Esophagus squamous epithelium (tissue), 5 donors: Measurements from ENCODE around the gene SV2C. TPM values are rescaled to one million over a fixed set of nuclear protein-coding genes. Genes with fewer than 3 reads are reported as not detected.

Source experiments
- DNase-seq: peaks from one replicate; lab custom pipeline; 2025; lab: John Stamatoyannopoulos, UW
- H3K27ac ChIP-seq, 4 donors: fragments of 200-600 bp; sonication (generic); one replicate each; pipeline ENCODE4 v1.5.1; 2016 to 2019; ENCODE audit warnings: mild to moderate bottlenecking in 1 of 4
- H3K27me3 ChIP-seq, 4 donors: fragments of 200-600 bp; sonication (generic); 1 replicate in 3 of 4; 2 replicates in 1 of 4; pipeline versions ENCODE4 v1.5.1 to v1.6.0; 2017 to 2021; ENCODE audit warnings: antibody characterized with exemption in 1 of 4
- H3K36me3 ChIP-seq, 3 donors: fragments of 200-600 bp; sonication (generic); one replicate each; pipeline ENCODE4 v1.5.1; 2016 to 2019
- H3K4me1 ChIP-seq, 3 donors: fragments of 200-600 bp; sonication (generic); one replicate each; pipeline ENCODE4 v1.5.1; 2017 to 2019
- H3K4me3 ChIP-seq, 4 donors: fragments of 200-600 bp; sonication (generic); 1 replicate in 3 of 4; 2 replicates in 1 of 4; pipeline ENCODE4 v1.5.1; 2016 to 2019; ENCODE audit warnings: mild to moderate bottlenecking in 2 of 4, moderate library complexity in 1 of 4
- H3K9me3 ChIP-seq, 3 donors: fragments of 200-600 bp; sonication (generic); one replicate each; pipeline ENCODE4 v1.5.1; 2016 to 2019
- POLR2A ChIP-seq, 4 donors: fragments of 450-650 bp; IDR thresholded peaks; one replicate each; pipeline ENCODE4 v1.6.1; 2017; ENCODE audit warnings: antibody characterized with exemption in 4 of 4, mild to moderate bottlenecking in 4 of 4, moderate library complexity in 3 of 4
- WGBS, 2 donors: methylation state at CpG; one replicate each; pipeline ENCODE4 v1.1.5; 2018; 5-methylcytosine and 5-hydroxymethylcytosine counted together
- intact Hi-C: fragments of 100-400 bp; cut with DNase I; formaldehyde crosslinking; loops from one replicate; pipeline ENCODE4 v1.15.0; 2022
- total RNA-seq, 4 donors: library from RNA; depleted of rRNA; stranded (reverse); fragments of >200 nt; gene quantifications; one replicate each; pipeline ENCODE4 v1.1.0, GENCODE V29; 2016
- TF ChIP-seq, protein P1 (sequence below), 6 experiments: fragments of 450-650 bp in 4 of 6; fragments of 200-600 bp in 2 of 6; sonication (generic) in 2 of 6; IDR thresholded peaks; one replicate each; pipeline ENCODE4 v1.5.1; 2016 to 2019; ENCODE audit warnings: antibody characterized with exemption in 6 of 6, mild to moderate bottlenecking in 4 of 6, moderate library complexity in 4 of 6
- donor health status: DM: yes; HTN: yes; CAD: no.

Gene SV2C
- total RNA-seq, 4 donors from 2014 or later, result under 0.01 to 0.26 (median 0.06) TPM

DNA sequence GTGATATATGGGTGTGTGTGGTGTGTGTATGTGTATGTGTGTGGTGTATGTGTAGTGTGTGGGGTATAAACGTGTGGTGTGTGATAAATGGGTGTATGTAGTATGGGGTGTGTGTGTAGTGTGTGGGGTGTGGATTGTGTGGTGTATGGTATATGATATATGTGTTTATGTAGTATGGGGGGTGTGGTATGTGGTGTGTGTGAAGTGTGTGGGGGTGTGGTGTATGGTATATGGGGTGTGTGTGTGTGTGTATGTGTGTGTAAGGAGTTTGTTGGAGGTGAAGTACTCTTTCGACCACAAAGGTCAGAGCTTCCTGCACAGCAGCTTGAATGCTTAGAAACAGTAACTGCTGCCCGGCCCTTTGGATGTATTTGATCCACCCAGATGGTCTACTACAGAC lies 174.7 kb downstream of the SV2C start:
- intact Hi-C loops, result no loop called here
- Histone ChIP-seq H3K36me3 (no peaks in the 10 kb centered on the region), H3K4me3 (no peak overlapping the region), H3K27ac (no peak overlapping the region), H3K4me1 (peaks cover 0 to 4% (median 0%) of the 10 kb centered on the region in 3 donors), H3K27me3 (peaks cover 0 to 10% (median 0%) of the 10 kb centered on the region in 4 donors), H3K9me3 (no peaks in the 10 kb centered on the region)
- TF ChIP-seq POLR2A (IDR thresholded peaks at IDR 0.05), result no peak
- TF ChIP-seq, protein P1, sequence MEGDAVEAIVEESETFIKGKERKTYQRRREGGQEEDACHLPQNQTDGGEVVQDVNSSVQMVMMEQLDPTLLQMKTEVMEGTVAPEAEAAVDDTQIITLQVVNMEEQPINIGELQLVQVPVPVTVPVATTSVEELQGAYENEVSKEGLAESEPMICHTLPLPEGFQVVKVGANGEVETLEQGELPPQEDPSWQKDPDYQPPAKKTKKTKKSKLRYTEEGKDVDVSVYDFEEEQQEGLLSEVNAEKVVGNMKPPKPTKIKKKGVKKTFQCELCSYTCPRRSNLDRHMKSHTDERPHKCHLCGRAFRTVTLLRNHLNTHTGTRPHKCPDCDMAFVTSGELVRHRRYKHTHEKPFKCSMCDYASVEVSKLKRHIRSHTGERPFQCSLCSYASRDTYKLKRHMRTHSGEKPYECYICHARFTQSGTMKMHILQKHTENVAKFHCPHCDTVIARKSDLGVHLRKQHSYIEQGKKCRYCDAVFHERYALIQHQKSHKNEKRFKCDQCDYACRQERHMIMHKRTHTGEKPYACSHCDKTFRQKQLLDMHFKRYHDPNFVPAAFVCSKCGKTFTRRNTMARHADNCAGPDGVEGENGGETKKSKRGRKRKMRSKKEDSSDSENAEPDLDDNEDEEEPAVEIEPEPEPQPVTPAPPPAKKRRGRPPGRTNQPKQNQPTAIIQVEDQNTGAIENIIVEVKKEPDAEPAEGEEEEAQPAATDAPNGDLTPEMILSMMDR (IDR thresholded peaks at IDR 0.05), result no peak
- no peak for DNase-seq
- 61 to 65% methylated on average over 3 of the region's 3 CpGs for WGBS, 2 donors

DNA sequence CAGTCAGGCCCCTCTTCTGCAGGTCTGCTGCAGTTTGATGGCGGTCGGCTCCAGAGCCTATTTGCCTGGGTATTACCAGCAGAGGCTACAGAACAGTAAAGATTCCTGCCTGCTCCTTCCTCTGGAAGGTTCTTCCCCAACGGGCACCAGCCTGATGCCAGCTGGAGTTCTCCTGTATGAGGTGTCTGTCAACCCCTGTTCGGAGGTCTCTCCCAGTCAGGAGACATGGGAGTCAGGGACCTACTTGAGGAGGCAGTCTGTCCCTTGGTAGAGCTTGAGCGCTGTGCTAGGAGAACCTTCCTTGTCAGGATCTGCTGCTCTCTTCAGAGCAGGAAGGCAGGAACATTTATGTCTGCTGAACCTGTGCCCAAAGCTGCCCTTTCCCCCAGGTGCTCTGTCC lies 181.5 kb downstream of the SV2C start:
- H3K4me1 ChIP-seq, result no peaks in the 10 kb centered on the region
- H3K27me3 ChIP-seq, result peaks cover 0 to 30% (median 0%) of the 10 kb centered on the region in 4 donors
- H3K4me3 ChIP-seq, result no peak overlapping the region
- DNase-seq, result no peak
- H3K9me3 ChIP-seq, result no peaks in the 10 kb centered on the region
- intact Hi-C loops, result no loop called here
- WGBS, 2 donors, result 65 to 66% methylated on average over 2 to 5 of the region's 5 CpGs
- no peaks in the 10 kb centered on the region for H3K36me3 ChIP-seq
- H3K27ac ChIP-seq, result no peak overlapping the region
- TF ChIP-seq POLR2A (IDR thresholded peaks at IDR 0.05), result no peak
- TF ChIP-seq, protein P1 (IDR thresholded peaks at IDR 0.05), result no peak

GRCh38 chr5:76269259-76269931 lies 186.2 kb downstream of the SV2C start:
- H3K36me3 ChIP-seq, result no peaks in the 10 kb centered on the region
- peaks cover 0 to 27% (median 0%) of the 10 kb centered on the region in 4 donors for H3K27me3 ChIP-seq
- 50 to 60% methylated on average over 10 of the region's 10 CpGs for WGBS, 2 donors
- no peak overlapping the region for H3K4me3 ChIP-seq
- intact Hi-C loops, result no loop called here
- peaks cover 0 to 3% (median 0%) of the 10 kb centered on the region in 3 donors for H3K4me1 ChIP-seq
- DNase-seq, result no peak
- TF ChIP-seq, protein P1 (IDR thresholded peaks at IDR 0.05), result no peak
- TF ChIP-seq POLR2A (IDR thresholded peaks at IDR 0.05), result no peak
- H3K9me3 ChIP-seq, result no peaks in the 10 kb centered on the region
- H3K27ac ChIP-seq, result no peak overlapping the region

- Histone ChIP-seq H3K4me3 (no peak overlapping the region), H3K36me3 (no peaks in the 10 kb centered on the region), H3K4me1 (peaks cover 0 to 3% (median 0%) of the 10 kb centered on the region in 3 donors), H3K27me3 (peaks cover 0 to 20% (median 0%) of the 10 kb centered on the region in 4 donors), H3K27ac (no peak overlapping the region), H3K9me3 (no peaks in the 10 kb centered on the region)
- 0% methylated on average over 1 of the region's 1 CpG for WGBS, 2 donors
- no peak for DNase-seq
- intact Hi-C loops, result no loop called here
- TF ChIP-seq POLR2A (IDR thresholded peaks at IDR 0.05), result no peak
- TF ChIP-seq, protein P1 (IDR thresholded peaks at IDR 0.05), result no peak
Observed at GRCh38 chr5:76269932-76270610, 186.9 kb downstream of the SV2C start.

GRCh38 chr5:76271836-76272235 lies 188.7 kb downstream of the SV2C start:
- peaks cover 0 to 13% (median 0%) of the 10 kb centered on the region in 4 donors for H3K27me3 ChIP-seq
- intact Hi-C loops, result no loop called here
- TF ChIP-seq, protein P1 (IDR thresholded peaks at IDR 0.05), result no peak
- TF ChIP-seq POLR2A (IDR thresholded peaks at IDR 0.05), result no peak
- no peaks in the 10 kb centered on the region for H3K36me3 ChIP-seq
- no peaks in the 10 kb centered on the region for H3K9me3 ChIP-seq
- DNase-seq, result no peak
- H3K4me3 ChIP-seq, result no peak overlapping the region
- H3K4me1 ChIP-seq, result peaks cover 0 to 3% (median 0%) of the 10 kb centered on the region in 3 donors
- no peak overlapping the region for H3K27ac ChIP-seq
